Type B pancreatic cell (in vitro differentiated cells): ENCODE measurements around the gene TCEAL1. TPM values are rescaled to one million over a fixed set of nuclear protein-coding genes. Genes with fewer than 3 reads are reported as not detected.

ENCODE experiments used
- DNase-seq: peaks from one replicate; pipeline ENCODE4 v3.0.0; 2021; ENCODE audit warnings: mixed read lengths; ENCODE audit not compliant: unreplicated experiment; ENCODE audit errors: extremely low spot score
- H3K27ac Mint-ChIP-seq: 2 replicates; pipeline ENCODE4 v1.8.0; 2021; ENCODE audit warnings: mild to moderate bottlenecking, mixed read lengths
- H3K27me3 Mint-ChIP-seq: 2 replicates; pipeline ENCODE4 v1.8.0; 2021; ENCODE audit warnings: mixed read lengths
- H3K36me3 Mint-ChIP-seq: 2 replicates; pipeline ENCODE4 v1.8.0; 2021; ENCODE audit warnings: mixed read lengths
- H3K4me1 Mint-ChIP-seq: one replicate; pipeline ENCODE4 v1.8.0; 2021; ENCODE audit warnings: mixed read lengths; ENCODE audit not compliant: unreplicated experiment
- H3K4me3 Mint-ChIP-seq: 2 replicates; pipeline ENCODE4 v1.8.0; 2021; ENCODE audit warnings: mild to moderate bottlenecking, mixed read lengths
- H3K9me3 Mint-ChIP-seq: 2 replicates; pipeline ENCODE4 v1.8.0; 2021; ENCODE audit warnings: mixed read lengths
- CTCF ChIP-seq: fragments of 200-600 bp; sonication (generic); conservative IDR thresholded peaks from 2 replicates; pipeline ENCODE4 v1.5.0; 2021; ENCODE audit warnings: antibody characterized with exemption, mild to moderate bottlenecking
- total RNA-seq: library from RNA; stranded (reverse); gene quantifications from 2 replicates; pipeline ENCODE4 v1.2.1, GENCODE V29; 2021; ENCODE audit warnings: low replicate concordance

Gene TCEAL1
- total RNA-seq, 1 donor from 2014 or later: 16.9 TPM

- Mint-ChIP-seq H3K9me3 (peaks cover 6% of the 10 kb centered on the region), H3K27me3 (no peaks in the 10 kb centered on the region), H3K27ac (no peak overlapping the region), H3K4me3 (no peak overlapping the region), H3K4me1 (no peaks in the 10 kb centered on the region), H3K36me3 (peaks cover 5% of the 10 kb centered on the region)
- no peak for TF ChIP-seq CTCF
- DNase-seq: no peak
These were observed 12.9 kb upstream of the TCEAL1 start for GRCh38 chrX:103615781-103616371.

- TF ChIP-seq CTCF: no peak
- H3K36me3 Mint-ChIP-seq: peaks cover 9% of the 10 kb centered on the region
- peaks cover 6% of the 10 kb centered on the region for H3K9me3 Mint-ChIP-seq
- H3K4me3 Mint-ChIP-seq: no peak overlapping the region
- H3K27me3 Mint-ChIP-seq: no peaks in the 10 kb centered on the region
- no peaks in the 10 kb centered on the region for H3K4me1 Mint-ChIP-seq
- H3K27ac Mint-ChIP-seq: no peak overlapping the region
- DNase-seq: no peak
These were observed 12.0 kb upstream of the TCEAL1 start for GRCh38 chrX:103616676-103617186.

GRCh38 chrX:103624111-103624510 lies 4.7 kb upstream of the TCEAL1 start:
- H3K27me3 Mint-ChIP-seq: no peaks in the 10 kb centered on the region
- peaks cover 9% of the 10 kb centered on the region for H3K36me3 Mint-ChIP-seq
- no peak overlapping the region for H3K4me3 Mint-ChIP-seq
- TF ChIP-seq CTCF: no peak
- DNase-seq: no peak
- peaks cover 2% of the 10 kb centered on the region for H3K9me3 Mint-ChIP-seq
- H3K27ac Mint-ChIP-seq: no peak overlapping the region
- no peaks in the 10 kb centered on the region for H3K4me1 Mint-ChIP-seq

GRCh38 chrX:103626855-103627254 lies 1.9 kb upstream of the TCEAL1 start:
- no peaks in the 10 kb centered on the region for H3K36me3 Mint-ChIP-seq
- no peaks in the 10 kb centered on the region for H3K27me3 Mint-ChIP-seq
- H3K9me3 Mint-ChIP-seq: no peaks in the 10 kb centered on the region
- no peak for DNase-seq
- no peak overlapping the region for H3K27ac Mint-ChIP-seq
- TF ChIP-seq CTCF: no peak
- peak overlapping the region; percentile 26 for H3K4me3 Mint-ChIP-seq
- H3K4me1 Mint-ChIP-seq: peaks cover 5% of the 10 kb centered on the region

- Mint-ChIP-seq H3K4me3 (peak overlapping the region; percentile 87), H3K27me3 (no peaks in the 10 kb centered on the region), H3K9me3 (no peaks in the 10 kb centered on the region), H3K36me3 (no peaks in the 10 kb centered on the region), H3K27ac (peak overlapping the region; percentile 76), H3K4me1 (peaks cover 5% of the 10 kb centered on the region)
- peak; percentile 61 for TF ChIP-seq CTCF
- DNase-seq: no peak
These were observed 769 bp downstream of the TCEAL1 start for GRCh38 chrX:103629318-103630170.
